ENCODE measurements around the gene AP4B1.

The AP4B1 gene

DNA sequence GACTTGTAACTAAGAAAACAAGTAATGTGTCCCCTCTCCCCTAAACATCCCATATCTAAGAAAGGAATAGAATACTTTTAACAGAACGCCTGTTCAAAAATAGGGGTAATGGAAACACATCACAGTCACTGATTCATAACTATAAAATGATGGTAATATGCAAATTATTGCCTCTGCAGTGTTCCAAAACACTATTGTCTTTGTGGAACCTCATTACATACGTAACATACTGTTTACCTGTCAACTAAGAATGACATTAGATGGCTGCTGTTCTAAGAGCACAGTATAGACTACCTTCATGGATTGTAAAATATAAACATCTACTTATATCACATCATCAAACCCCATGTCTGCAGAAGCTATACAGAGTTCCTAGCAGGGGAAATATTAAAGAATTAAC lies 13.8 kb downstream of the AP4B1 start:
- no peak overlapping the region for H3K4me3 ChIP-seq (ENCODE audit: control insufficient read depth, low read depth, low read length)
- no peak for DNase-seq (ENCODE audit: low read depth)
- TF ChIP-seq, protein P1, sequence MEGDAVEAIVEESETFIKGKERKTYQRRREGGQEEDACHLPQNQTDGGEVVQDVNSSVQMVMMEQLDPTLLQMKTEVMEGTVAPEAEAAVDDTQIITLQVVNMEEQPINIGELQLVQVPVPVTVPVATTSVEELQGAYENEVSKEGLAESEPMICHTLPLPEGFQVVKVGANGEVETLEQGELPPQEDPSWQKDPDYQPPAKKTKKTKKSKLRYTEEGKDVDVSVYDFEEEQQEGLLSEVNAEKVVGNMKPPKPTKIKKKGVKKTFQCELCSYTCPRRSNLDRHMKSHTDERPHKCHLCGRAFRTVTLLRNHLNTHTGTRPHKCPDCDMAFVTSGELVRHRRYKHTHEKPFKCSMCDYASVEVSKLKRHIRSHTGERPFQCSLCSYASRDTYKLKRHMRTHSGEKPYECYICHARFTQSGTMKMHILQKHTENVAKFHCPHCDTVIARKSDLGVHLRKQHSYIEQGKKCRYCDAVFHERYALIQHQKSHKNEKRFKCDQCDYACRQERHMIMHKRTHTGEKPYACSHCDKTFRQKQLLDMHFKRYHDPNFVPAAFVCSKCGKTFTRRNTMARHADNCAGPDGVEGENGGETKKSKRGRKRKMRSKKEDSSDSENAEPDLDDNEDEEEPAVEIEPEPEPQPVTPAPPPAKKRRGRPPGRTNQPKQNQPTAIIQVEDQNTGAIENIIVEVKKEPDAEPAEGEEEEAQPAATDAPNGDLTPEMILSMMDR (conservative IDR thresholded peaks at IDR 0.05; ENCODE audit: control insufficient read depth, insufficient read depth, low read depth, low read length) = no peak

DNA sequence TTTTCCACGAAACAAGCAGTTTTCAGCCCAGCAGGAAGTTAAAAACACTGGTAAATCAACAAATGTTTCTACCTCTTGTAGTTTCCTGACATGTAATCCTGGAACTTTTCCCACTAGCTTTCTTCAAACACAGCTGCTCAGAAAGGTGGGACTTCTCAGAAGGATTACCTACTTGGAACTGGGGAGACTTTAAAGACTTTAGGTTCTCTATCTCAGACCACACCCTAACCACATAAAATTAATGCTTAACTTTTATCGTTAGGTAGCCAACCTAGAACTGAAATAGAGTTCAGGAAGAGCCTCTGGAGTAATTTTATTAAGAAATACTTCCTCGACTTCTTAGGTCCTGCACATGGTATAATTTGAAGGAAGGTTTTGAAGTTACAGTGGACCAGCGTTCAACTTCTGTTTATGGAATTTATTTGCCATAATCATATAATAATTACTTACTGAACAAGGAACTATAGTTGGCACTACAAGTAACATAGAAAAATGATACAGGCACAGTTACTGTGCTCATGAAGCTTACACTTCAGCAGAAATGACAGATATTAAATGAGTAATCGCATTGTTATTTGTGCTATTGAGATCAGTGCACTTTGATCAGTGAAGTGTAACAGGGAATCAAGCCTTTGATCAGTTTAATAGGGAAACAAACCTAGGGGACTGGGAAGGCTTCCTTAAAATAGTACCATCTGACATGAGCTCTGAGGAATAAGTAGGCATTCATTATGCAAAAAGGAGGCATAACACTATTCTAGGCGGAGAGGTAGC lies 17.0 kb downstream of the AP4B1 start, which contains the start of gene BCL2L15:
Gene BCL2L15, minus strand, starts transcription at position 180 of the 774 bp plus-strand sequence. CDS start 206 bp downstream, outside the sequence.
- DNase-seq (ENCODE audit: low read depth) = no peak
- TF ChIP-seq, protein P1 (conservative IDR thresholded peaks at IDR 0.05; ENCODE audit: control insufficient read depth, insufficient read depth, low read depth, low read length) = no peak
- H3K4me3 ChIP-seq (ENCODE audit: control insufficient read depth, low read depth, low read length) = no peak within 1 kb of the TSS

DNA sequence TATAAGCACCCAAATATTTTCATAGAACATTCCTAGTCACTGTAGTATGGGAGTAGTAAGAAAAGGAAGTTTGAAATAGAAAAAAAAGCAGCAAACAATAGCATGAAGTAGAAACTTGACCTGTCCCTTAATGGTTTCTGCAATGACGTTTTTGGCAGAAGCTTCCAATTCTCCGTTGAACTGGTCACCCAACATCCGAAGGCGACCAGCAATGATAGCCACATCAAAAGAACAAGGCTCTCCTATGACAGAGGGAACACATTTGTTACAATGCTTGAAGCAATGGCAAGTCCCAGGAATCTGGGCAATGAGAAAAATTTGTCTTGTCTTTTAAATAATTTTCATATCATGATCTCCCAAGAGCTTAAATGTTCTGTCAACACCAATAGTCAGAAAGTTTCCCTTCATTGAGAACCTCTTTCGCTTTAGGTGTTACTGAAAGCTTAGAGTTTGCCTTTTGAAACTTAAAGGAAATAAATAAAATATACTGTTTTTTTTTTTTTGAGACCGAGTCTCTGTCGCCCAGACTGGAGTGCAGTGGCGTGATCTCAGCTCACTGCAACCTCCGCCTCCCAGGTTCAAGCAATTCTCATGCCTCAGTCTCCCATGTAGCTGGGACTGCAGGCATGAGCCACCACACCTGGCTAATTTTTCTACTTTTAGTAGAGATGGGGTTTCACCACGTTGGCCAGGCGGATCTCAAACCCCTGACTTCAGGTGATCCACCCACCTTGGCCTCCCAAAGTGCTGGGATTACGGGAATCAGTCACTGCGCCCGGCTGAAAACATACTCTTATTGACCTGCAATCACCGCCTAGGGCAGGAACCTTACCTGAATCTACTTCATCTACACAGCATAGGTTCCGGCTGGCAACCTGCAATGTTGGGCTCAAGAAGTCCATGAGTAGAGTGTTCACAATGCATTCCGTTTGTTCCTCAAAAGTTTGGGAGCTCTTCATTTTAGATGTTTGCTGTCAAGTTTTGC lies 17.9 kb downstream of the AP4B1 start:
- no peak for DNase-seq (ENCODE audit: low read depth)
- TF ChIP-seq, protein P1 (conservative IDR thresholded peaks at IDR 0.05; ENCODE audit: control insufficient read depth, insufficient read depth, low read depth, low read length) = no peak
- no peak overlapping the region for H3K4me3 ChIP-seq (ENCODE audit: control insufficient read depth, low read depth, low read length)

DNA sequence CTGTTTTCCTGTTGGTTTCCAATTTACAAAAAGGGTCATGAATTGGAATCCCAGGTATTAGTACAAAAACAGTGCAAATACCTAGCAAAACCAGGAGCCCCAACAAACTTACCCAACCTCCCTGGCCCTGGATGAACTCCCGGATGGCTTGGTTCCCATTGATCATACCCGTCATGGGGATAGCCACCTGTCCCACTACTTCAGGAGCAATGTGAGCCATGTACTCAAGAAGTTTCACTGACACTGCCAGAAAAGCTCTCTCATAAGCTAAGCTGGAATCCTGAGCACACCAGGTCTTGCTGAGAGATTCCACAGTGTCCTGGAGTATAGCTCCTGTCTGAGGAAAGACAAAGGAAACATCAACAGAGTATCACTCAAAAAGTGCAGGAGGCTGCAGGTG lies 22.9 kb downstream of the AP4B1 start:
- TF ChIP-seq, protein P1 (conservative IDR thresholded peaks at IDR 0.05; ENCODE audit: control insufficient read depth, insufficient read depth, low read depth, low read length) = no peak
- no peak for DNase-seq (ENCODE audit: low read depth)
- no peak overlapping the region for H3K4me3 ChIP-seq (ENCODE audit: control insufficient read depth, low read depth, low read length)

DNA sequence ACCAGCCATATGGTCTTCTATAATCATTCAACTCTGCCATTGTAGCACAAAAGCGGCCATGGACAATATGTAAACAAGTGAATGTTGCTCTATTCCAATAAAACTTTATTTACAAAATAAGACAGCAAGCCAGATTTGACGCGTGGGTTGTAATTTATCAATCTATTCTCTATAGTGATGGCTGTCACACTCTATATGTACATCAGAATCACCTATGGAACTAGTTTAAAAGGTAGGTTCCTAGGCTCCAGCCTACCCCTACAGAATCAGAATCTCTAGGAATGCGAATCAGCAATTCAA lies 24.9 kb downstream of the AP4B1 start:
- no peak for DNase-seq (ENCODE audit: low read depth)
- H3K4me3 ChIP-seq (ENCODE audit: control insufficient read depth, low read depth, low read length) = no peak overlapping the region
- TF ChIP-seq, protein P1 (conservative IDR thresholded peaks at IDR 0.05; ENCODE audit: control insufficient read depth, insufficient read depth, low read depth, low read length) = no peak

DNA sequence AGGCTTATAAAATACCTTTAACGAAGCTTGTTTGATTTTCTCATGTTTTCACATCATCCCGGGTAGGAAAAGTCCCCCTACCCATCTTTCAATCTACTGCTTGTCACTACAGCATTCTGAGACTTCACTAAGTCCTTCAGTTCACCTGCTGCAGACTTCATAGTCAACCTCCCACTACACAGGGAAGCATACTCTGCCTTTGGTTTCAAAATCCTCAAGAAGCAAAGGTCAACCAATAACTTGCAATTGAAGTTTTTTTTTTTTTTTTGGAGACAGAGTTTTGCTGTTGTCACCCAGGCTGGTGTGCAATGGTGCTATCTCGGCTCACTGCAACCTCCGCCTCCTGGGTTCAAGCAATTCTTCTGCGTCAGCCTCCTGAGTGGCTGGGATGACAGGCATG lies 28.4 kb downstream of the AP4B1 start:
- DNase-seq (ENCODE audit: low read depth) = no peak
- TF ChIP-seq, protein P1 (conservative IDR thresholded peaks at IDR 0.05; ENCODE audit: control insufficient read depth, insufficient read depth, low read depth, low read length) = no peak
- H3K4me3 ChIP-seq (ENCODE audit: control insufficient read depth, low read depth, low read length) = no peak overlapping the region

Measured in fibroblast of mammary gland (primary cell).